Activated CD8-positive, alpha-beta memory T cell treated with anti-CD3 and anti-CD28 coated beads, Interleukin-2, amount 50 U/mL, for 24 hours (primary cell): ENCODE results near the gene CCDC154.
"Not testable (repeated sequence)": the region's sequence is repeated elsewhere in the genome, so short reads cannot be mapped to it uniquely, and the experiment has no call there.

Source experiments
- DNase-seq: peaks from one replicate; pipeline ENCODE4 v3.0.0-alpha.2; 2020; ENCODE audit errors: extremely low read depth

The CCDC154 gene

DNA sequence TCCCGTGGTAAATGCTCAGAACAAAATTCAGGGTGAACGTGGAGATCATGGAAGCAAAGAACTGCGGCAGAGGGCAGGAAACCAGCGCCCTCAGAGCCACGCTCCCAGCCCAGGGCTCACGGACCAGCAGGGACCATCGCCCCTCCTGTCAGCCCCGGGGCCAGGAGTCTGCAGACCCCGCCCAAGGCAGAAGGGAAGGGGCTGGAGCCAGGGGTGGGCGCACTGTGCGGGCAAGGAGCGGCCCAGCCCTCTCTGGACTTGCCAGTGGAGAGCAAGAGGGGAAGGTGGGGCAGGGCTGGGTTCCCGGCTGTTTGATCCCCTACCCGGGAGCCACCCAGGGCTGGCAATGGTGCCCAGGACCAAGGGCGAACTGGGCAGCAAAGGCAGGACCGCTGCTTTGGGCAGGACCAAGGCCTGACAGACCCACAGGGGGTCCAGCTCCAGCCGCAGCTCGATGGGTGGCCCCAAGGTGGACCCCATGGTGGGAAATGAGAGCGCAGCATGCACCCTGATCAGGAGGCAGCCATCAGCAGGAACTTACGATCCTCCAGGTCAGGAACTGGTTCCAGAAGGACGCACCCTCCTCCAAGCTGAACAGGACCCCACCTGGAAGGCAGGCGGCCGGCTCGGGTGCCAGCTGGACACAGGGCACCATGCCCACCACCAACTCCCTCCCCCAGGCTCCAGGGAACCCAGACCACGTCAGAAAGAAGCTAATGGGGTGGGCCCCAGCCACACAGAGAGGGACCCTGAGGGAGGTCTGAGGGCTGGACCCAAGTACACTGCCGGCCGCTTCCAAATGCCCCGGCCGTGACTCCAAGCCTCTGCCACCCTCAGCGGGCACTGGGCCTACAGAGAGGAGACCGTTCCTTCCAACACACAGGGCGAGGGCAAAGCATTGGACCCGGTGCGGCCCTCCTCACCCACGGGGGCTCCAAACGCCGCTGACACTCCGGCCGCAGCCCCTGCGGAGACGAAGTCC lies 11.1 kb upstream of the CCDC154 start:
- no peak for DNase-seq

DNA sequence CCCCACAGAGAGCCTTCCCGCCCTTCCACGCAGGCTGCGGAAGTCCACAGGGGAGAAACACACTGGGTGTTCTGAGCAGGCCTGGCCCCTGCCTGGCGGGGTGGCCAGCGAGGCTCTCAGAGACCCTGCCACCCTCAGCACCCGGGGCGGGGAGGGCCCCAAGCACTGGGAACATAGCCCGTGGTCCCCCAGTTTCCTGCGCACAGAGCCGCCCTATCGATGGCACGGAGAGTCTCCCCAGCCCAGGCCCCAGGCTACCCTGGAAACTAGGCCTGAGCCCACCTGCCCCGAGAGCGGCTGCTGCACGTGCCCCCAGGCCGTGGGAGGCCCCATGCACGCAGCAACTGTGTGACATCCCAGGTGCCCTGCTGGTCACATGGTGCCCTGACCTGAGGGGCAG lies 10.2 kb upstream of the CCDC154 start:
- DNase-seq = no peak

GRCh38 chr16:1453316-1453715 lies 9.0 kb upstream of the CCDC154 start:
- DNase-seq = no peak

DNA sequence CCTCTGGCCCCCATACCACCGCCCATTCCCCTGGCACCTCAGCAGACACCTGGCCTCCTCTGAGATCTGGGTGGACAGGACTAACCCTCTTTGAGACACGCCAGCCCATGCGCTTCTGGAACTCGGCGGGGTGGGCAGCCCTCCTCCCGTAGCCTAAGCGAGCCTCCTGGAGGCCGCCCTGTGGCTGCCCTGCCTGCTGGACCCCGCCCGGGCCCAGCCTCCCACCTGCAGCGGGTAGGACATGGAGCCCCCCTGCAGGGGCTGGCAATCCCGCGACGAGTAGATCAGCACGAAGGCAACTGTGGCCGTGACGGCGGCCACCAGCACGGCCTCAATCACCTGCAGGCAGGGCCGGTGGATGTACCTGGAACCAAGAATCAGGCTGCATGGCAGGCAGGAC lies 8.2 kb upstream of the CCDC154 start:
- no peak for DNase-seq

DNA sequence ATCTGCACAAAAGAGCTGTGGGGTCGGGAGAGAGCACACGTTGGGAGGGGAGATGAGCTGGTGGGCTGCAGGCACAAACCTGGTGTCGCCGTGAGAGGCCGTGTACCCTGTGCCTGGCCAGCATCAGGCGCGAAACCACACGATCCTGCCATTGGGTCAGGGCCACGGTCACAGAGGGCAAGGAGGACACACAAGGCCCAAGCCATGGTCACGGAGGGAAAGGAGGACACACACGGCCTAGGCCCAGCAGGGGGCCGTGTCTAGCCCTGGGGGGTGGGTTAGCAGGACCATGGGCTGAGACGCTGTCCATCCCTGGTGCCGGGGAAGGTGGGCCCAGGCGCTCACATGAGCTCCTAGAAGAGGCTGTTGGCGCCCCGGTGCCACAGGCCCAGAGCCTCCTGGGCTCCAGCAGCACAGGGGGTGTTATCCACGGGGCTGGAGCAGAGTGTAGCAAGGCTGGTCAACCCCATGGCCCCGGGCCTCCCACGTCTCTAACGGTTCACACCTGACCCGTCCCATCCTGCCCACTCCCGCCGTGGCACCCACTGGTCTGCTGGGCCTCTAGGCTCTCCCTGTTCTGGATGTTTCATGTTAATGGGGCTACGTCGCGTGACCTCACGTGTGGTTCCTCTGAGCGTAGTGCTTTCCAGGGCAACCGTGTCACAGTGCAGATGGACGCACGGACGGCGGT lies 7.5 kb upstream of the CCDC154 start:
- no peak for DNase-seq

GRCh38 chr16:1450841-1451240 lies 6.5 kb upstream of the CCDC154 start:
- no peak for DNase-seq

DNA sequence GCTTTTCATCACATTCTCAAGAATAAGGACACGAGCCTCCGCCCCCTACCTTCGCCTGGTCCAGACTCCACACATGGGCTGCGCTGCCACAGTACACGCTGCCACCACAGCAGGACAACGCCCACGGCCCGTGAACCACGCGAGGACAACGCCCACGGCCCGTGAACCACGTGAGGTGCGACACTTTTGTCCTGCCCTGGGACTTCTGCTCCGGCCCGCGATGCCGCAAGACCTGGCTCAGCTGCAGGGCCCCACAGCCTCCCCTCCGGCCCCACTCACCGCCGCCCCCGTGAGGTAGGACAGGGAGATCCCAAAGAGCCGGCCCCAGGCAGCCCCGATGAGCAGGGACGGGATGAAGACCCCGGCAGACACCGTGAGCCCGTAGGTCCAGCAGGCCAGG lies 5.9 kb upstream of the CCDC154 start:
- no peak for DNase-seq

DNA sequence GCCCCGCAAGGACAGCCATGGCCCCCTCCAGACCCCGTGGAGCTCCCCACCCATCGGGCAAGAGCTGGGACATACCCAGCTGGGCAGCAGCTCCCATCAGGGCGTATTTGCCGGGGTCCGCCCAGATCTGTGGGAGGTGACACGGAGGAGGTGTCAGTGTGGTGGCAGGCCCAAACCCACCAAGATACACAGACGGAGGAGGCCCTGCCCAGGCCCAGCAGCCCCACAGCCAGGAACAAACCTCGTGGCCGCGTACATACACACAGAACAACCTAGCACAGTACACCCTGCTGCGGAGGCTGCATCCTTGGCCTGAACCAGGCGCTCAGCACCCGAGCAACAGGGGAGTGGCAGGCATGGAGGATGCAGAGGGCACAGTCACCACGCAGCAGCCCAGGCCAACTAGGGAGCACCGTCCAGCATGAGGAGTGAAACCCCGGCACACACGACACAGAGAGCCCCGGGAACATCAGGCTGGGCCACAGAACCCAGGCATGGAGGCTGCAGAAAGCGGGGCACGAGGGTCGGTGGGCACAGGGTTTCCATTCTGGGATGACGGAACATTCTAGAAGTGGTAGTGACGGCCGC lies 4.9 kb upstream of the CCDC154 start:
- DNase-seq = no peak

GRCh38 chr16:1448536-1449116 lies 4.3 kb upstream of the CCDC154 start:
- DNase-seq = no peak

- no peak for DNase-seq
These were observed 3.6 kb upstream of the CCDC154 start for GRCh38 chr16:1447965-1448364.

GRCh38 chr16:1446296-1447080 lies 2.1 kb upstream of the CCDC154 start:
- DNase-seq = no peak

DNA sequence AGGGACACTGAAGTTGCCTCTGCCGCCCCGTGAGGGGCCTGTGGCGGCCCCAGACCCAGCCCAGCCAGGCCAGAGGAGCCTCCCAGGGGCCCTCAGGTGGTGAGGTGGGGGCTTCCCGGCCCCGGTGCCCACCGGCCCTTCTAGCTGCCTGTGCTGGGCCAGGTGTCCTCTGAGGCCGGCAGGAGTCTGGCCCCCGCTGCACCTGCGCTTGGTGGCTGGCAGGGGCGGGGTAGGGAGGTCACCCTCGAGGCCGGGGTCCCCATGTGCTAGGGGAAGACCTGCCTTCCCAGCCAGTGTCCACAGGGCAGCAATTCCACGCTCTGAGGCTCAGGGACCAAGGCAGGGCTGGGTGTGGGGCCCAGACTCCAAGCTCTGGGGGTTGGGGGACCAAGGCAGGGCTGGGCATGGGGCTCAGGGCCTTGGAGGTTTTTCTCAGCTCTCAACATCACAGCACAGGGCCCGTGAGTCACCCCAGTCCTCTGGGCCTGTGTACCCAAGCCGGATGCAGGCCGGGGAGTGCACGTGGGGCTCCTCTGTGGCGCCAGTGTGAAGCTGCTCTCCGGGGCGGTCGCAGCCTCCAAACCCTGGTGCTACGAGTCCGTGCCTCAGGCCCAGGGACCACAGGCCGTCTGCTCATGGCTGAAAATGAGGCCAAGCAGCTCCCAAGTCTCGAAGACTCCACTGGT lies 1.3 kb upstream of the CCDC154 start:
- no peak for DNase-seq

DNA sequence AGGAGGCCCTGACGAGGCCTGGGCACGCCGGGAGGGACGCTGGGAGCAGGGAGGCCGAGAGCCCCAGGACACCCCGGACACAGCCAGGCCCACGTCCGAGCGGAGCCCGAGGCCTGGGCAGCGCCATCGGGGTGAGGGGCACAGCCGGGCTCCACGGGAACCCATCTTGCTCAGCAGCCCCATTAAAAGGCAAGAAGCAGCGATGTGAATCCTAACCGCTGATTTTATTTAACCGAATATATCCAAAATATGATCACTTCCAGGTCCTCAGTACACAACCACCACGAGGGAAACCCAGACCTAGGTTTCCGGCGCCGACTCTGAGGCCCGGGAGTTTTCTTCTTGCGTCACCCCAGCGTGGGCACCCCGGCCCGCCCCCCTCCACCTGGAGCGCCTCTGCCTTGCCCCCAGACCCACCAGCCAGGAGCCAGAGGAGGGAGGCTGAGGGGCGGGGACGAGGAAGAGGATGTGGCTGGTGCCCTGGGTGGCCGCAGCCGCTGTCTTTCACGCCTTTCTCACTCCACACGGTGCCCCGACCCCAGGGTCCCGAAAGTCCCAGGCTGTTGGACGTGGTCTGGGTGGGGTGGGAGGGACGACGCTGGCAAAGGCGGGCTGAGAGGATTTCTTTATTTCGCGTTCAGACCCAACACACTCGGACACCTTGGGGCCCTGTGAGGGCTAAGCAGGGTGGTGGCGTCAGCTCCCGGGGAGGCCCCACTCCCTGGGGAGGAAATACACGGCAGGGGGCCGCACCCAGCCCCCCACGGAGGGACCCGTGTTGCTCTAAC lies 568 bp upstream of the CCDC154 start:
- DNase-seq = no peak

- DNase-seq = no peak
These were observed 868 bp downstream of the CCDC154 start for GRCh38 chr16:1443403-1443973.

GRCh38 chr16:1442697-1443096 lies 1.7 kb downstream of the CCDC154 start:
- no peak for DNase-seq

DNA sequence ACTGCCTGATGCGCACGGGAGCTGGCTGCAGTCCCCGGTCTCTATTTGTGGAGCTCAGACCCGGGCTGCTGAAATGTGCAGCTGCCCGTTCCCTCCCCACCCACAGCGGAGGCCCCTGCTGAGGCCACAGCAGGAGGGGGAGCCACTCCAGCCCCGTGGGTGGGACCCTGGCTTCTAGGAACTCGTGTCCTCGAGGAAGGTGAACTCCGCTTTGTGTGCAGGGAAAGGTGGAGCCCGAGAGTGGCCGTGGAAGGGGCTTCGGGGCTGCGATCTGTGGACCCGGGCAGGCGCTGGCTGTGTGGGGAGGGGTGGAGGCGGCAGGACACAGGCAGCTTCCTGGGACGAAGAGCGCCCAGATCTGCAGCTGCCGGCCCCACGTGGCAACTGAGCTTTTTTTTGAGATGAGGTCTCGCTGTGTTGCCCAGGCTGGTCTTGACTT lies 2.9 kb downstream of the CCDC154 start:
- no peak for DNase-seq

- not testable (repeated sequence) for DNase-seq
These were observed 4.7 kb downstream of the CCDC154 start for GRCh38 chr16:1439699-1440074.

GRCh38 chr16:1439058-1439698 lies 5.2 kb downstream of the CCDC154 start:
- no peak for DNase-seq
